ENCODE results near the gene PLCB4.

- TF ChIP-seq NFYB (CRISPR knock-in tag; conservative IDR thresholded peaks at IDR 0.05; ENCODE audit: low read depth) (no peak), E2F4 (CRISPR knock-in tag; IDR thresholded peaks at IDR 0.05; ENCODE audit: borderline replicate concordance, low read depth) (no peak), CBFB (CRISPR knock-in tag; IDR thresholded peaks at IDR 0.05; ENCODE audit: low read depth) (no peak), ETV6 (CRISPR knock-in tag; IDR thresholded peaks at IDR 0.05) (no peak), CREB1 (CRISPR knock-in tag; IDR thresholded peaks at IDR 0.05) (no peak)
- TF ChIP-seq, protein P1, sequence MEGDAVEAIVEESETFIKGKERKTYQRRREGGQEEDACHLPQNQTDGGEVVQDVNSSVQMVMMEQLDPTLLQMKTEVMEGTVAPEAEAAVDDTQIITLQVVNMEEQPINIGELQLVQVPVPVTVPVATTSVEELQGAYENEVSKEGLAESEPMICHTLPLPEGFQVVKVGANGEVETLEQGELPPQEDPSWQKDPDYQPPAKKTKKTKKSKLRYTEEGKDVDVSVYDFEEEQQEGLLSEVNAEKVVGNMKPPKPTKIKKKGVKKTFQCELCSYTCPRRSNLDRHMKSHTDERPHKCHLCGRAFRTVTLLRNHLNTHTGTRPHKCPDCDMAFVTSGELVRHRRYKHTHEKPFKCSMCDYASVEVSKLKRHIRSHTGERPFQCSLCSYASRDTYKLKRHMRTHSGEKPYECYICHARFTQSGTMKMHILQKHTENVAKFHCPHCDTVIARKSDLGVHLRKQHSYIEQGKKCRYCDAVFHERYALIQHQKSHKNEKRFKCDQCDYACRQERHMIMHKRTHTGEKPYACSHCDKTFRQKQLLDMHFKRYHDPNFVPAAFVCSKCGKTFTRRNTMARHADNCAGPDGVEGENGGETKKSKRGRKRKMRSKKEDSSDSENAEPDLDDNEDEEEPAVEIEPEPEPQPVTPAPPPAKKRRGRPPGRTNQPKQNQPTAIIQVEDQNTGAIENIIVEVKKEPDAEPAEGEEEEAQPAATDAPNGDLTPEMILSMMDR (IDR thresholded peaks at IDR 0.05), result no peak
Observed at GRCh38 chr20:9043364-9043763, 25.5 kb upstream of the PLCB4 start.

All from WTC11 (cell line).